ENCODE results near the gene CHD6.
A peak's percentile ranks its signal among the peaks of the same experiment; 100 is the strongest.

CHD6 gene, protein sequence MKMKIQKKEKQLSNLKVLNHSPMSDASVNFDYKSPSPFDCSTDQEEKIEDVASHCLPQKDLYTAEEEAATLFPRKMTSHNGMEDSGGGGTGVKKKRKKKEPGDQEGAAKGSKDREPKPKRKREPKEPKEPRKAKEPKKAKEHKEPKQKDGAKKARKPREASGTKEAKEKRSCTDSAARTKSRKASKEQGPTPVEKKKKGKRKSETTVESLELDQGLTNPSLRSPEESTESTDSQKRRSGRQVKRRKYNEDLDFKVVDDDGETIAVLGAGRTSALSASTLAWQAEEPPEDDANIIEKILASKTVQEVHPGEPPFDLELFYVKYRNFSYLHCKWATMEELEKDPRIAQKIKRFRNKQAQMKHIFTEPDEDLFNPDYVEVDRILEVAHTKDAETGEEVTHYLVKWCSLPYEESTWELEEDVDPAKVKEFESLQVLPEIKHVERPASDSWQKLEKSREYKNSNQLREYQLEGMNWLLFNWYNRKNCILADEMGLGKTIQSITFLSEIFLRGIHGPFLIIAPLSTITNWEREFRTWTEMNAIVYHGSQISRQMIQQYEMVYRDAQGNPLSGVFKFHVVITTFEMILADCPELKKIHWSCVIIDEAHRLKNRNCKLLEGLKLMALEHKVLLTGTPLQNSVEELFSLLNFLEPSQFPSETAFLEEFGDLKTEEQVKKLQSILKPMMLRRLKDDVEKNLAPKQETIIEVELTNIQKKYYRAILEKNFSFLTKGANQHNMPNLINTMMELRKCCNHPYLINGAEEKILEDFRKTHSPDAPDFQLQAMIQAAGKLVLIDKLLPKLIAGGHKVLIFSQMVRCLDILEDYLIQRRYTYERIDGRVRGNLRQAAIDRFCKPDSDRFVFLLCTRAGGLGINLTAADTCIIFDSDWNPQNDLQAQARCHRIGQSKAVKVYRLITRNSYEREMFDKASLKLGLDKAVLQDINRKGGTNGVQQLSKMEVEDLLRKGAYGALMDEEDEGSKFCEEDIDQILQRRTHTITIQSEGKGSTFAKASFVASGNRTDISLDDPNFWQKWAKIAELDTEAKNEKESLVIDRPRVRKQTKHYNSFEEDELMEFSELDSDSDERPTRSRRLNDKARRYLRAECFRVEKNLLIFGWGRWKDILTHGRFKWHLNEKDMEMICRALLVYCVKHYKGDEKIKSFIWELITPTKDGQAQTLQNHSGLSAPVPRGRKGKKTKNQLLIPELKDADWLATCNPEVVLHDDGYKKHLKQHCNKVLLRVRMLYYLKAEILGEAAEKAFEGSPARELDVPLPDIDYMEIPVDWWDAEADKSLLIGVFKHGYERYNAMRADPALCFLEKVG (N-terminal part only)
- 184 to 291 (median 269) reads per million in 4 experiments for total RNA-seq

DNA sequence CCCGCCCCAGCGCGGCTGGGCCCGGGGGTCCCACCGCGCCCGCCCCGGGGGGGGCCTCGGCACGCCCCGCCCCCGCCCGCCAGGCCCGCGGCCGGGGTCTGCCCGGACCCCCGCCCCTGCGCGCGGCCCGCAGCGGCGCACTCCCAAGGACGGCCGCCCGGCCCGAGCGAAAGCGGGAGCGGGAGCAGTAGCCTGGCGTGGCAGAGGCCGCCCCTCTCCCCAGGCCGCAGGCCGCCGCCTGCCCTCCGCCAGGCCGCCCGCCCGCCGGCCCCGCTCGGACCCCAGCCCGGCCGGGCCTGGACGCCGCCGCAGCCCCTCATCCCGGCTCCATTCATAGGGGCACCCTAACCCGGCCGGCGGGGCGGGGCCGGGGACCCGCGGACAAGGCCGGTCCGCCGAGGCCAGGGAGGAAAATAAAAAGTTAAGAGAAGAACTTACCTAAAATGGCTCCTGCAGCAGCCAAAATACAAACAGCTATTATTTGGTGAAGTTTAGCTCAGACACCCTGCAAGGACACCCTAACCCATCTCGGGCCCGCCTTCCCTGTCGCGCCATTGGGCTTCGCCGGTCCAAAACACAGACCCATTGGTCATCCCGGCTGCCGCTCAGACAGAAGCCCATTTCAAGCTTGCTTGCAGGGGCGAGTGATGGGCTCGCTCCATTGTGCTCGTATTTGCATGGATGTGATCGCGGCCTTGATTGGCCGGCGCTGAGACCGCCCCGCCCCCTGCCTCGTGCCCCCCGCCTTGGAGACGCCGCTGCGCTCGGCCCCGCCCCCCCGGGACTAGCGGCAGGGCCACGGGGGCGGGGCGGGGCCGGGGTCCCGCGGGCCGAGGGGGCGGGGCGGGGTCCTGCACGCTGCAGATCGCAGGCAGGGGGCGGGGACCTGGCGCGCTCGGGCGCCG lies at the start of gene CHD6:
Gene CHD6, minus strand, starts transcription at position 476 of the 905 bp plus-strand sequence. CDS start 67,040 bp downstream, outside the sequence.
- DNase-seq, result peak; percentile 99

DNA sequence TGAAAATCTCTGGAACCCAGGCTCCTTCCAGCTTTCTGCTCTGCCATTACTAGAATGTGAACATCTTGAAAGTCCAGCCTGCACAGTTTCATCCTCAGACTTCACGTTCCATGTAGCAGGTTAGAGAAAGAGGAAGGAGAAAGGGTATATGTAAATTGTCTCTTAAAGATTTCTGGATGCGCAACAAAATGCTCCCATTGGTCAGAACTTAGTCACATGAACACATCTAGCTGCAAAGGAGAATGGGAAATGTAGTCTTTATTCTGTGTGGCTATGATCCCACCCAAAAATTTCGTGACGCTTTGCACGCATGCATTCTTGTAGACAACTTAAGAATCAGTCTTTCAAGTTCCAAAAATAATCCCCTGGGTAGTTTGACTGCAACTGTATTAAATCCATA lies 46.4 kb upstream of the CHD6 start:
- no peak for DNase-seq

DNA sequence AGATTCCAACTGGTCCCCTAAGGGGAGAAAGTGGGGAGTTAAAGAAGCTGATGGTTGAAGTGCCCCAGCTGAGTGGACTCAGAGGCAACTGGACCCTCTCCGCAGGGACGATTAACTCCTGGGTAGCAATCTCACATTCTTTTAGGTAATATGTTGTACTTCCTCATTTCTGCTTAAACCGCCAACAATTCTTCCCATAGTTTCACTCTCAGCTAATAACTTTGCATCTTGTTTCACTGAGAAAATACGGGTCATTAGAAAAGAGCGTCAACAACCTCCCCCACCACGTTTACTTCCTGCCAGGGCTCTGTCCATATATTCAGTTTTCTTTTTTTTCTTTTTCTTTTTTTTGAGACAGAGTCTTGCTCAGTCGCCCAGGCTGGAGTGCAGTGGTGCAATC lies 39.5 kb upstream of the CHD6 start:
- DNase-seq, result no peak

DNA sequence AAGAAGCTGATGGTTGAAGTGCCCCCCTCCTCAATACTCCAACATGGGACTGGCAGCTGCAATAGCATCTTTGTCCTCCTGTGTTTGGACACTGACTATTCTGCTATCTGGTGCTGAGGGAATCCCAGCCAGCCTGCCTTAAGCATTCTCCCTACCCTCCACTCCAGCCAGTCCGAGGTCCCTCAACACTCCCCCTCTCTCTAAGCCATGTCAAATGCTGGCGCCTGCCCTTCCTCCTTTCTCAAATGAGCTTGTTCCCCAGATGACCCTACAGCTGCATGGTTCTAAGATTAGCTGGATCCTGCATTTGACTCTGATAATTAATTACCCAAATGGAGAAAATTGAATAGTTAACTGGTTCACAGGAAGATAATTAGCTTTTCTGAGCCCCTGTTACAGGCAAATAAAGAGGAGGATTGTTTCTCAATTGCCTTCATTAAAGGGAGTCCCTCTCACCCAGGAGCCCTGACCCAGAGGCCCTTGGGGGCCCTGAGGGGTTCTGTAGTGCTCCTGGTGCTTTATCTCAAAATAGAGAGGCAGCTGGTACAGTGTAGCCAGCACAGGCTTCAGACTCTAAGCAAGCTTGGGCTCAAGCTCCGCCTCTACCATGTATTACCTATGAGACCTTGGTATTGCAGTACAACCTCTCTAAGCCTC lies 37.9 kb upstream of the CHD6 start:
- DNase-seq, result no peak

DNA sequence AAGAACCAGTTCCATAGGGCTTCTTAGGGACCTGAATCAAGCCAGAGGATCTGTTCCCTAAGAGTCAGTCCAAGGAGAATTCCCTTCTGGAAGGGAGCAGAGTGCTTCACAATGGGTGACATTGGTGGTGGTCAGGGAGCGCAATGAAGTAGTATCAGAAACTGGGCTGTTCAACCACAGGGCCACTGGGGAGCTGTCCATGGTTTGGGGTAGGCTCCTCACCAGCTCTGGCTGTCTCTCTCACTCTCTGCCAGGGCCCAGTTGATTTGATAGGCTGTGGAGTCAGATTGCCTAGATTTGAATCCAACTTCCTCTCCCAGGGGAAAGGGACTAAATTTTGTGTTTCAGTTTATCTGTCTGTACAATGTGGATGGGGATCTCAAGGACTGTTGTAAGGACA lies 36.7 kb upstream of the CHD6 start:
- DNase-seq, result no peak

DNA sequence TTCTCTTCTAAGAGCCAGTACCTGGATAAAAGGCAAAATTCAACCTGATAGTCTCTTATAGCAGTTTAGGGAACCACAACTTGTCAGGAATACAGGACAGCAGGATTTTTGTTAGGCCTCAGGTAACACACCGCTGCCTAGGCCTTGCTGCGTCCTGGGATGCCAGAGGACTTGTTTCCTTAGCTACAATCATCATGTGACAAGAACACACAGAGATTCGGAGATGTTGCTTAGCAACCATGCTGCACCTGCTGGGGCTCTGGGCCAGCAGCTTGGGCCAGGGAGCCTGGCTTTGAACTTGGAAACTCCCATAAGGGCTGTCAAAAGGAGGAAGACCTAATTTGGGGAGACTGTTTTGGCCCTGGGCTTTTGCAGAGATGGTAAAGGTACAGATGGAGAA lies 36.1 kb upstream of the CHD6 start:
- DNase-seq, result no peak

DNA sequence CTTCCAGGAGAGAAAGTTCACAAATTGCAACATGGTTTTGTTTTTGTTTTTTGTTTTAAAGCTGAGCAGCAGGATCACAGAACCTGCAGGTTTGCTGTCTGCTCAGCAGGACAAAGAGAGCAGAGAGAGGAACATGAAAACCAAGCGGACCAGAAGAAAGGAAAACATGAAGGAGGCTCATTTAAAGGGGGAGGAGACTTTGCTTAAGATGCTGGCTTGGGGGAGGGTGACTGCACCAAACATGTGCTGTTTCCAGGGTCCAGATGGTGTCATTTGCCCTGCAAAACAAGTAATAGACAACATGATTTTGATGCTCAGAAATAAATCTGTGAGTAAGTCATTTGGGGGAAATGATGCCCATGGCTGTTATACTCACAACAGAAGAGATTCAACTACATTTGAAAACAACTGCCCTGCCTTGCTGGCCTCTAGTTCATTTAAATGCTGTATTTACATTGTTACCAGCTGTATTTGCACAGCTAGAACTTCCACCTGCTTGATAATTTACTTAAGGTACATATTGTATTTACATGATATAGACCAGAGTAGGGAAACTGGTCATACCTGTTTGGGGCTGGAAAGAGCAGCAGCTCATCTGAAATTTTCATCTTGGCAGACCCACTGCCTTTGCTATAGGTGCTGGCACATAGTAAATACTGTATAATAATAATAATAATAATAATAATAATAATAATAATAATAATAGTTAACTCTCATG lies 32.2 kb upstream of the CHD6 start:
- DNase-seq, result no peak

DNA sequence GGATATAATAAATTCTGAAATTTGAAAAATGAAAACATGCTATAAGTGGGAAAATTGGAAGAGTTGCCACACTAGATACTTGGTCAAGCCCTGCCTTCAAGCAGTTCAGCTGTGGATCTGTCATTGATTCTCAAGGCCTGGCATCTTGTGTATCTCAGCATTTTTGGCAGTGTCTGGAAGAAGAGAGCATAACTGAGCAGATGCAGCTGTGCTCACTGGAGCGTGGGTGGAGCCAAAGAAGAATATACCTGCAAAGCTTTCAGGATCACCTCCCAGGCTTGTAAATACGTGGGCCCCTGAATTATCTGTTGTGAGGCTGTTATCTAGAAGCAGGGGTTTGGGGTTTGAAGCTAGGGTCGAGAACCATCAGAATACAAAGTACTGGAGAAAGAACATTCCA lies 31.3 kb upstream of the CHD6 start:
- no peak for DNase-seq

DNA sequence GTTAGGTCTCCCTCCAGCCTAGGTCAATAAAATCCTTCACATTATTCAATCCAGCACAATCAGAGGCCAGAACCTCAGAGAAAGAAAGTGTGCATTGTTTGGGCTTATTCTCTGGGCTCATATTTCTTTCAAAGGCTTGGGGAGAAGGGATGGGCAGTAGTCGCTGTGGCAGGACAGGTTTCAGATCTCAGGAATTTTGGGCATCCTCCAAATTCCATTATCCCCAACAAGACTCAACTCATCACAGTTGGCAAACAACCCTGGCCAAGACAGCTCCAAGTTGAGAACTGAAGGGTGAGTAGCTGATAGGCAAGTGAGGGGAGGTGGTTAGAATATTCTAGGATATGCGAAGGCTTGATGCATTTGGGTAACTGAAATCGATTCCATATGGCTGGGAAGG lies 27.2 kb upstream of the CHD6 start:
- DNase-seq, result no peak

DNA sequence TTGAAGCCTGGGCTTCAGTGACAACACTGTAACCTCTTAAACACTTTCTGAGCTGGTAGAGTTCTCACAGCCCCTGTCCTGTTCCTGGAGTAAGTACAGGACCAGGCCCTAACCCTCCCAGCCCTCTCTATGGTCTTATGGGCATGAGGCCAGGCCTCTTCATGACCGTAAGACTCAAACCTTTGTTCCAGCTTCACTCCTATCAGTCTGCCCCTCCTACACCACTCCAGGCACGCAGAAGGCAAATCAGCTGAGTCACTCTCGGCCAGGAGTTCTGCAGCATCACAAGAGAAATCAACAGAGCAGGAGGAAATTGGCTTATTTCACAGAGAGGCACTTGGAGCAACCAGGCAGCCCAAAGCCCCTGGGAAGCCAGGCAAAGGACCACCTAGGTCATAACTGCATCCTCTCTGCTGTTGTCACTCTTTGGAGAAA lies 25.3 kb upstream of the CHD6 start:
- no peak for DNase-seq

DNA sequence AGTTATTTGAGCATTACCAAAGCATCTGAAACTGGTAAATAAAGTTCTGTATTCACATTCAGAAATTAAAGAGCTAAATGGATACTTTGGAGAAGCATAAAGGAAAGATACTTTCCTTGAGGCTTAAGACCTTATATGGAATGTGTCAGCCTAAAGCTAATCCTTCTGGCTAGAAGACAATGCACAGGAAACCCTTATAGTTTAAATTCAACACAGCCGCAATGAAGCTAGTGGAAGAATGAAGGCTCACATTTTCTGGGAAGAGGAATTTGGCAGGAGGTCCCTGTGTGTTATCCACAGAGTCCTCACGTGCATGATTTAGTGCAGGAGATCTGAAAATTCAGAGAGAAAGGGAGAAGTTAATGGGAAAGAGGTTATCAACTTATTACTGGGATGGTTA lies 21.5 kb upstream of the CHD6 start:
- DNase-seq, result no peak

DNA sequence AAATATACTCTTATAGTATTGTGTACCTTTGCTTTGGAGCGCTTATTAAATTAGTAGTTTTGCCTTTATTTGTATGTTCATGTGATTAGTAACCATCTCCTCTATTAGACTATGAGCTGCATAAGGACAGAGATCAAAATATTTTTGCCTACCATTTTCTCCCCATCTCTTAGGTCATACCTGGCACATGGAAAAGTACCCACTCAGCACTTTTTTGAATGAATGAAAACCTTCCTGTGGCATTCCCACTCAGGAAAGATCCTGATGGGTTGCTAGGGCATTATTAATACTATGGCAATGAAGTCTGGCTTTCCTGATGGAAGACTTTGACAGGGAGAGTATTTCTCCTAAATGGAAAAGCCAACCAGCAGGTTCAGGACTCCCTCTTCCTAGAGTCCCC lies 20.3 kb upstream of the CHD6 start:
- DNase-seq, result no peak

DNA sequence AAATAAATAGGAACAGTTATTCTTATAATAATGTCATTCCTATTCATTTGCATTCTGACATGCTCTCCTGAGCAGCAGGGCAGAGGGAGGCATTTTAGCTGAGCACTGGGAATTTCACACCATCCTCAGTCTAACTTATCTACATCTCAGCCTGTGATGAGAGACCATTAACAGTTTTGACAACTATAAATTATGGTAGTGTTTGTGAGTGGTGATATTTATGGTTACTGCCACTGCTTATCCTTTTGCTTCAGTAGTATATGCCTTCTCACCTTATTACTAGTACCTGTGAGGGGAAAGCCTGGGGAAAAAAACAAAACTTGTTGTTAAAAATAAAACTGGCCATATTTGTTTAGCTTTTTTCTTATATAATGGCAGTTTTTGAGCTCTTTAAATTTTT lies 17.0 kb upstream of the CHD6 start:
- DNase-seq, result no peak

DNA sequence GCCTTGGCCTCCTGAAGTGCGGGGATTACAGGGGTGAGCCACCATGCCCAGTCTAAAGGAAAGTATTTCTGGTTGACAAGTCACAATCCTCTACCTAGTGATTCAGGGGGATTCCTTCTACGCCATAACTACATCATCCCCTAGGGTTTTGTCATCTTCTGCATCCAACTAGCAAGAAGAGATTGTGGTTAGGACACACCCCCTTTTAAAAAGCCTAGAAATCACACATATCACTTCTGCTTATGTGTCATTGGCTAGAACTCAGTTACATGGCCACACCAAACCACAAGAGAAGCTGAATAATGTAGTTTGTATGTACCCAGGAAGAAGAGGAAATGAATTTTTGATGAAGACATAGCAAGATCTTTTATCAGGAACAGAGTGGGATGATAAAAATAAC lies 14.7 kb upstream of the CHD6 start:
- DNase-seq, result no peak

DNA sequence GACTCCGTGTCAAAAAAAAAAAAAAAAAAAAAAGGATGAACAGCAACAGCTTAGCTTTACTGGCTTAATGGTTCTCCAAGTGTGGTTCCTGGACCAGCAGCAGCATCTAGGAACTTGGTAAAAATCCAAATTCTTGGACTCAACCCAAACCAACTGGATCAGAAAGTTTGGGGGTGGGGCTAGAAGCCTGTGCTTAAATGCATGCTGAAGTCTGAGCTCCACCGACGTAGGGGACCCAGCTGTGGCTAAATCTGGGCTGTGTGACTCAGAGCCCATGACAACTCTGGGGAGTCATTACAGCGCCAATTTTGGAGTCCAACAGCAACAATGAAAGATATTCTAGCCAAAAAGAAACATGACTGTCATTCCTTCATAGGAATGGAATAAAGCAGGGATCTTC lies 13.6 kb upstream of the CHD6 start:
- no peak for DNase-seq

DNA sequence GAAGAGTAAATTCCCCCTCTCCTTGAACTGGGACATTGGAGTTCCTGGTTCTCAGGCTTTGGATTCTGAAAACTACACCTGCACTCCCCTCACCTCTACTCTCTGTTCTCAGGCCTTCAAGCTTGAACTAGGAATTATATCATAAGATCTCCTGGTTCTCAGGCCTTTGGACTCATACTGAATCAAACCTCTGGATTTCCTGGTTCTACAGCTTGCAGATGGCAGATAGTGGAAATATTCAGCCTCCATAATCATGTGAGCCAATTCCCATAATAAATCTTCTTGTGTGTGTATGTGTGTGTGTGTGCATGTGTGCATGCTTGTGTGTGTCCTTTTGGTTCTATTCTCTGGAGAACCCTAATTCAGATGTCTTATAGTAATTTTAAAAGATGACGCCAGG lies 12.7 kb upstream of the CHD6 start:
- no peak for DNase-seq

DNA sequence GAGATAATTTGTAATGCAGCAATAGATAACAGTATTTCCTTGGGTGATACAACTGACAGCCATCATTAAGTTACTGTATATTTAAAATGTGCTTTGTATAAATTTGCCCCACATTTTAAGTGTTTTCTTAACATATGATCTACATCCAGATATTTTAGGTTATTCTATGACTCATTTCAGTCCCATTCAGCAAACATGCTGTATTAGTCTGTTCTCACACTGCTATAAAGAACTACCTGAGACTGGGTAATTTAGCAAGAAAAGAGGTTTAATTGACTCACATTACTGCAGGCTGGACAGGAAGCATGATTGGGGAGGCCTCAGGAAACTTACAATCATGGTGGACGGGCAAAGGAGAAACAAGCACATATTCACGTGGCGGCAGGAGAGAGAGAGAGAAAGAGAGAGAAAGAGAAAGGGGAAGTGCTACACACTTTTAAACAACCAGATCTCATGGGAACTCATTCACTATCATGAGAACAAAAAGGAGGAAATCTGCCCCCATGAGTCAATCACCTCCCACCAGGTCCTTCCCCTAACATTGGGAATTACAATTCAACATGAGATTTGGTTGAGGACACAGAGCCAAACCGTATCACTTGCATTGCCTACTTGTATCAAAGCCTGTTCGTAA lies 9.6 kb upstream of the CHD6 start:
- DNase-seq, result no peak

DNA sequence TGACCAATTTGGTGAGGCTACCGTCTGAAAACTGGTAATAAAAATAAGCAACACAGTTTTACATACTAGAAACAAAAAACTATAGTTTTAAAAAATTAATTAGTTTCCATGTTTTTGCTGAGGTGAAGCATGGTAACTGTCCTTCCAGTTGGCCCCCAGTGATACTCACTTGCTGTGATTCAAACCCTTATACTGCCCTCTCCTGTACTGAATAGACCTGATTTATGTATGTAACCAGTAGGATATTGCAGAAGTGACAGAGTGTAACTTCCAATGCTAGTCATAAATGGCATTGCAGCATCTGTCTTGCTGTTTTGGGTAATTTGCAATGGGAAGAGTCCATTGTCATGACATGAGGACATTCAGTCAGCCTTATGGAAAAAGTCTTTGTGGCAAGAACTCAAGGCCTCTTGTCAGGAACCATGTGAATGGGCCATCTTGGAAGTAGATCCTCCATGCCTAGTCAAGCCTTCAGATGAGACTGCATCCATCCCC lies 8.9 kb upstream of the CHD6 start:
- DNase-seq, result no peak

DNA sequence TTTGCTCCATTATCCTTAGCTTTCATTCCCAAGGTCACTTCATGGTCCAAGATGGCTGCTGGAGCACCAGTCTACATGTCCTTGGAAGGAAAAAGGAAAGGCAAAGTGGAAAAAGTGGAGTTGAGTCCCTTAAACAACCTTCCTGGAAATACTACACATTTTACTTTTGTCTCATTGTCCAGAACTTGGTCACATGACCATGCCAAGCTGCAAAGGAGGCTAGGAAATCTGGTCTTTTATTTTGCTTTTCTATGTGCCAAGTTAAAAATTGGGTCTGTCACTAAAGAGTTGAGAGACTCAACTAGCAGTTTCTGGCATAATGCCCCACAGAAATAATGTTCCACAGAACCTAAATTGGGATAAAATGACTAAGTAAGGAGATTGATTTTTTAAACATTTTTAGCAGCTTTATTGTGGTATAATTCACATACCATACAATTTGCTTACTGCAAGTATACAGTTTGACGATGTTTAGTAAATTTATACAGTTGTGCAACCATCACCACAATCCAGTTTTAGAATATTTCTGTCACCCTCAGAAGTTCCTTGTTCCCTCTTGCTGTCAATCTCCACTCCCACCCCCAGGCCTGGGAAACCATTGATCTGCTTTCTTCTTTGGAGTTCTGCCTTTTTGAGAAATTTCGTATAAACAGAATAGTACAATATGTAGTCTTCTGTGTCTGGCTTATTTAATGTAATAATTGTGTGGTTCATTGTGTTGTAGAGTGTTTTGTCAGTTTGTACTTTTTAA lies 5.6 kb upstream of the CHD6 start:
- no peak for DNase-seq
